Hippocampal formation (tissue), 2 donors: ENCODE results near the gene SSH3.
A peak's percentile ranks its signal among the peaks of the same experiment; 100 is the strongest.
"Not testable (repeated sequence)": the region's sequence is repeated elsewhere in the genome, so short reads cannot be mapped to it uniquely, and the experiment has no call there.

Source experiments
- DNase-seq, 2 donors: peaks; one replicate each; lab custom pipeline; 2025; lab: John Stamatoyannopoulos, UW

SSH3 gene

GRCh38 chr11:67312187-67313021 lies 9.1 kb downstream of the SSH3 start:
- DNase-seq, result no peak

GRCh38 chr11:67313125-67313890 lies 10.0 kb downstream of the SSH3 start:
- DNase-seq, result no peak

GRCh38 chr11:67314218-67314617 lies 10.9 kb downstream of the SSH3 start:
- no peak for DNase-seq

DNA sequence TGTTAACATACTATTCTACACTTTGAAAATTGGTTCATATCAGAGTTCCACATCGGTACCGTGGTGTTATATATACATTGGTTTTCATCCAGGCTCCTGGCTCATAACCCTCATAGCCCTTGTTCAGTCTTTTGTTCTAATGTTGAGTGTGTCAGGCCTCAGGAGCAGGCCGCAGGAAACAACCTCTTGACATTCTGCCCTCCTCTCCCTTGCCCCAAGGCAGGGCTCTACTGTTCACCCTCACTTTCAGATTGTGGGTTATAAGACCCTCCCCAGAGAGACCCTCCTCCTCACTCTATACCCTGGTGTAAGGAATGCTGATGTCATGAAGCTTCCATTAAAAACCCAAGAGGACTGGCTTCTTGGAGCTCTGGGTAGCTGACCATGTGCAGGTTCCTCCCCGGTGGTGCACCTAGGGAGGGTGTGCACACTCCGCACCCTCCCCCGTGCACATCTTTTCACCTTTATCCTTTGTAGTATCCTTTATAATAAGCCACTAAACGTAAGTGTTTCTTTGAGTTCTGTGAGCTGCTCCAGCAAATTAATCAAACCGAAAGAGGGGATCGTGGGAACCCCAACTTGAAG lies 12.1 kb downstream of the SSH3 start:
- no peak for DNase-seq

DNA sequence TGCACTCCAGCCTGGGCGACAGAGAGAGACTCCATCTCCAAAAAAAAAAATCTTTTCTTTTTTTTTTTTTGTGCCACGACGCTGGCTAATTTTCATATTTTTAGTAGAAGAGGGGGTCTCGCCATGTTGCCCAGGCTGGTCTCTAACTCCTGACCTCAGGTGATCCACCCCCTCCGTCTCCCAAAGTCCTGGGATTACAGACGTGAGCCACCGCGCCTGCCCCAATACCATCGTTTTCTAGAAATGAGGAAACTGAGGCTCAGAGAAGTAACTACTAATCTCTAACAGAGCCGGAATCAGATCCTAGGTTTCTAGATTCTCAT lies 13.5 kb downstream of the SSH3 start:
- DNase-seq, result no peak

GRCh38 chr11:67317205-67317887 lies 14.0 kb downstream of the SSH3 start:
- DNase-seq, result peak; percentile 91 to 93

- no peak for DNase-seq
These were observed 14.7 kb downstream of the SSH3 start for GRCh38 chr11:67317888-67318555.

- not testable (repeated sequence) for DNase-seq
These were observed 15.5 kb downstream of the SSH3 start for GRCh38 chr11:67318876-67319275.

GRCh38 chr11:67320011-67320410 lies 16.7 kb downstream of the SSH3 start:
- DNase-seq, result no peak

- DNase-seq, result no peak
These were observed 17.4 kb downstream of the SSH3 start for GRCh38 chr11:67320691-67321090.

DNA sequence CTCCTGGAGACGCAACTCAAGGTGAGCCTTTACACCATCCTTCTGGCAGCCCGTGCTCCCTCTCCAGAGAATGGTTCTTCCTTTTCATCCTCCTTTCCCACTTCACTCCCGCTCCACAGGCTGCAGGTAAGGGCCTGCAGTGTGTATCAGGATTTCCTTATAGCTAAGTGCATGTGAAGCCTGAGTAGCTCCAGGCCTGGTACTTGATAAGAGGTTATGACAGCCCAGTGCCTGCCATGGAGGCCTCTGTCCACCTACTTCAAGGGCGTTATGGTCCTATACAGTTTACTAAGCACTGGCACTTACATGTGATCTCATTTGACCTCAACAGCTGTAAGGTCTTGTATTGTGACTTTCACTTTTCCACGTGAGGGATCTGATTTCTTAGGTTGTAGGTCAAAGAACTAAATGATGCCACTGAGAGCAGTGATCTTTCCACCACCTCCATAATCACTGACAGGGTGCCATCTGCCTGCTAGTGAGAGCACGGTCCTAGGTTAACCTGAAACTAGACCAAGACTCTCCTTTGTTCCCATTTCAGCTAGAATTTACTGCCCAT lies 18.1 kb downstream of the SSH3 start:
- no peak for DNase-seq

DNA sequence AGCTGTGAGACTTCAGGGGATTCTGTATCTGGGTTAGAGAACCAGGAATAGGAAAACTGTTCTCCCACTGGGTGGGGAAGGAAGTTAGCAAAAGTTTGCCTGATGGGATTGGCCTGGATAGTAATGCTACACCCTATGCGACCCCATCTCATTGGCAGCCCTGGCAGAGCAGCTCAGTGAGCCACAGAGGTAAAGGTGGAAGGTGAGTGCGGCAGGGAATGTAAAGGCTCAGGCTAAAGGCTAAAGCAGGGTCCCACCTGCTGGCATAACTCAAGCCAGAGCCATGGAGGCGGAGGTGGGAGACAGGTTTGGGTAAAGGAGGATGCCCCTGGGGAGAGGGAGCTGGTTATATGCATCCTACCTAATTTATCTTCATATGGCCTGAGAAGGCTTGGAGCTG lies 18.7 kb downstream of the SSH3 start:
- no peak for DNase-seq

DNA sequence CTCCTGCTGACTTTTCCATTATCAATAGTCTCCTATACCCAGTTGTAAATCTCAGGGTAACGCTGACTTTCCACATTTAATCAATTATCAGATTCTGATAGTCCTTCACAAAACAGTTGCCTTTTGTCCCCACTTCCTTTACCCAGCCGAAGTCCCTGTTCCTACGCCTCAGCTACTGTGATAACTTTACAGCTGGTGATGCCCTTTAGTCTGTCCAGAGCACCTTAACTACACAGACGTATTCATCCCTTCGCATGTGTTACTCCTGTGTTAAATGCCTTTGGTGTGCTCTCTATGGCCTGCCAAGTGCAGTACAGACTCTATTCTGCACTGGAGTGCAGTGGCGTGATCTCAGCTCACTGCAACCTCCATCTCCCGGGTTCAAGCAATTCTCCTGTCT lies 20.2 kb downstream of the SSH3 start:
- no peak for DNase-seq

GRCh38 chr11:67332081-67332691 lies 28.9 kb downstream of the SSH3 start:
- DNase-seq, result no peak

GRCh38 chr11:67337257-67337656 lies 33.9 kb downstream of the SSH3 start:
- DNase-seq, result no peak

DNA sequence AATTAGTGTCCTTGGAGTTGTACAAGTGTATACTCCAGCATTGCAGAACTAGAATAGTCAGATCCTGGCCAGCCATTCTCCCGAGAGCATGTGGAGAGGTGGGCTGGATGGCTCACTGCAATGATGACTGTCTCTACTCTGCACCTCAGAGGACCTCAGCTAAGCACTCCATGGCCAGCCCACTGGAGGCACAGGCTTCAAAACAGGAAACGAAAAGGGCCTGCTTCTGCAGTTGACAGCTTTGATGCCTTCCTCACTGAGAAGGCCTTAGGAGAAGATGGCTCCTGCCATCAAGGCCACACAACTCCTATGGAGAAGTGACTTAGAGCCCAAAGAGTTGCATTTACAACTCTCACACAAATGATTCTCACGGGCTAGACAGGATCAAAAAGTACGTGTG lies 40.9 kb downstream of the SSH3 start:
- DNase-seq, result no peak

GRCh38 chr11:67345247-67345919 lies 42.1 kb downstream of the SSH3 start:
- DNase-seq, result no peak

GRCh38 chr11:67345920-67346819 lies 42.8 kb downstream of the SSH3 start:
- DNase-seq, result peak in 1 of 2 donors; percentile 12

GRCh38 chr11:67347964-67348749 lies 44.8 kb downstream of the SSH3 start:
- no peak for DNase-seq
